Left lobe of liver (tissue), 2 donors: ENCODE measurements around the gene LIMCH1. TPM values are rescaled to one million over a fixed set of nuclear protein-coding genes. Genes with fewer than 3 reads are reported as not detected.
A peak's percentile ranks its signal among the peaks of the same experiment; 100 is the strongest.
"Not testable (repeated sequence)": the region's sequence is repeated elsewhere in the genome, so short reads cannot be mapped to it uniquely, and the experiment has no call there.

ENCODE experiments used
- ATAC-seq: fragments of 200-7000 bp; cut with Tn5 transposase; one replicate; pipeline ENCODE4 v1.9.1; 2020; ENCODE audit warnings: mild to moderate bottlenecking, moderate library complexity
- DNase-seq: peaks from one replicate; pipeline ENCODE4 v3.0.0-alpha.2; 2020; ENCODE audit warnings: low spot score
- total RNA-seq: library from RNA; stranded (reverse); gene quantifications from one replicate; pipeline ENCODE4 v1.2.1, GENCODE V29; 2021
- donor health status: DM: no; HTN: no; CAD: no; lungs with moderate emphysema.
- donor health status: DM: no; HTN: yes; CAD: no.

LIMCH1 gene
- total RNA-seq, result 9.8 TPM

GRCh38 chr4:41538017-41538733 lies at the start of gene LIMCH1:
Gene LIMCH1 (plus strand): TSS chr4:41538157. CDS start chr4:41605996, 67,839 bp downstream.
- ATAC-seq (peak; percentile 63), DNase-seq (no peak)

- not testable (repeated sequence) for DNase-seq, ATAC-seq
Measured at GRCh38 chr4:41491081-41491576, 46.8 kb upstream of the LIMCH1 start.

DNA sequence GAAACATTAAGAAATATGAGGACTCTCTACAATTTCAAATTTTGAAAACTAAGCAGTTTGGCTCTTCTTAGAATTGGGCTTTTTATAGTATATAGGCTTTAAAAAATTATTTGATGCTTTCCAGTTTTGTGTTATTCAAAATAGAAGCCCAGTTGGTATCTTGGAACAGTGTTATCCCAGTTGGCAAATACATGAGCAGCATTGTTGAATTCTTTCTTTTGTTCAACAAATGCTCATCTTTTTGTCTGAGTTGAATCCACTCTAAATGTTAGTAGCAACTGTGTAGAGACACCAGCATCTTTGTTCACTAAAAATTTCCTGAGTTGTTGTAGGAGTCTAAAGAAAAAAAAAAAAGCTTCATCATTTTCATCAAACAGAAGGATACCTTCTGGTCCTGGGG lies 41.0 kb upstream of the LIMCH1 start:
- DNase-seq (no peak), ATAC-seq (no peak)

DNA sequence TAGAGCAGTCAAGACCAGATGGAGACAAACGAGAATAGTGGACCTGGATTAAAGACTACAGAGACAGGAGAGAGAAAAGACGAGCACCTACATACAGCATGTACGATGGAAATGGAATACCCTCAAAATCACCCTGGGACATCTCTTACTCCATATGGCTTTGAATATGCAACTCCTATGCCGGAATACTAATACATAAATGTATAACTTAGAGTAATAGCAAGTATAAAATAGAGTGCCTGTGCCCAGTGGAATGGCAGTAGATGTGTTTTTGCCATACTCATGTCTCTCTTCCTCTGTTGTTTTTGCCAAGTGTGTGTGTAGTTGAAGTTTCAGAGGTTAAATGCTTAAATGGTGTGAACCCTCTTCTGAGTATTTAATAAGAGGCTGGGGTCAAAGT lies 39.8 kb upstream of the LIMCH1 start:
- no peak for ATAC-seq
- no peak for DNase-seq

GRCh38 chr4:41504167-41504818 lies 33.7 kb upstream of the LIMCH1 start:
- DNase-seq (no peak), ATAC-seq (no peak)

GRCh38 chr4:41505161-41505661 lies 32.7 kb upstream of the LIMCH1 start:
- ATAC-seq, result no peak
- no peak for DNase-seq

GRCh38 chr4:41506130-41506529 lies 31.8 kb upstream of the LIMCH1 start:
- DNase-seq, result no peak
- no peak for ATAC-seq

GRCh38 chr4:41507291-41507947 lies 30.5 kb upstream of the LIMCH1 start:
- DNase-seq, result no peak
- no peak for ATAC-seq

DNA sequence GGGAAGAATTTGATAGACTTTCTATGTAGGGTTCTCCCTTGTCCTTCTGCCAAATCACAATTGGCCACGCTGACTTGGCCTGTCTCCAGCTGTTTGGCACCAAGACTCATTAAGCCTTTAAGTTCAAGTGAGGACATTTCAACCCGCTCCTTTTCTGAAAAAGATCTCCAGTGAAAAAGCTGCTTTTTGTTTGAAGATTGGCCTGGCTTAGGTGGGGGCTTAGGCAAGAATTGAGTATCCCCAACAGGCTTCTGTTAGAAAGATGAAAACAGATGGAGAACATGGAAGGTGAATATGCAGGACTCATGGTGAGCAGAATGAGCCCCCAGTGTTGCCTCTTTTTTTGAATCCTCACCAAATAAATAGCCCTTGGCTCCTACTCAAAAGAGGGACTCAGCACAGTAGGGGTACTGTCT lies 28.5 kb upstream of the LIMCH1 start:
- no peak for ATAC-seq
- DNase-seq, result no peak

DNA sequence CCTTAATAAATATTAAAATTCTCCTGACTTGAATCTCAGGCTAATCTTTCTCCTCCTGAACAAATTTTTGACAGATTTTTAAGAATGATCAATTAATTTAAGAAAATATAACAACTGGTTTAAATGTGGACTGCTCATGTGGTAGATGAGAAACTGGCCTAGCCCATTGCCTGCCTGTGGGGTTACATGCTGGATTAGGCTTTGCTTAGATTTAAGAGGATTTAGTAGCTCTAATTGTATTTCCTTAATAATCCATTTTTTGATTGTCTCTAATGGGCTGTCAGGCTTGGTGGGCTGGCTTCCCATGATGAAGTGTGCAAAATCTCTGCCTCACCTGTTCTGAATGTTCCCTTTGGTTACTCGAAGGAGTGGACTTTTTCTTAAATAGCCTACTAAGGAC lies 27.8 kb upstream of the LIMCH1 start:
- ATAC-seq, result no peak

GRCh38 chr4:41512136-41512535 lies 25.8 kb upstream of the LIMCH1 start:
- peak; percentile 35 for ATAC-seq
- DNase-seq, result no peak

More for the DNA sequence above, 27.8 kb upstream of the LIMCH1 start:
- no peak for DNase-seq

GRCh38 chr4:41512596-41512995 lies 25.4 kb upstream of the LIMCH1 start:
- DNase-seq, result no peak
- no peak for ATAC-seq

DNA sequence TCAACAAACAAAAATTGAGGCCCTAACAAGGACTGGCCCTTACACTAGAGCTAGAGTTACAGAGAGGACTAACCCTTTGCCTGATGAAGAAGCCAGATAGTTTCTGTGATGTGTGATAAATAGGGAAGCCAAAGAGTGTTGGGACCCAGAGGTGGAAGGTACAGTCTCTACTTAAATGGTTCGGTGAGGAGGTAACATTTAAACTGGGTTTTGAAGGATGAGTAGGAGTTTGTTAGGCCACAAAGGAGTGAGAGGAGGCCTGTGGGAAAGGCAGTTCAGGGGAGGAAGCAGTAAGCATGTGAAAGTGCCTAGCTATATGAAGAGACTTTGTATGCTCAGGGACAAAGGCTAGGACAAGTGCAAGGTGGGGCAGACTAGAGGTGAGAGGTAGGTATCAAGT lies 23.8 kb upstream of the LIMCH1 start:
- no peak for DNase-seq
- no peak for ATAC-seq

GRCh38 chr4:41514766-41515481 lies 23.0 kb upstream of the LIMCH1 start:
- no peak for DNase-seq
- ATAC-seq, result no peak

GRCh38 chr4:41517121-41517520 lies 20.8 kb upstream of the LIMCH1 start:
- ATAC-seq (no peak), DNase-seq (no peak)

DNA sequence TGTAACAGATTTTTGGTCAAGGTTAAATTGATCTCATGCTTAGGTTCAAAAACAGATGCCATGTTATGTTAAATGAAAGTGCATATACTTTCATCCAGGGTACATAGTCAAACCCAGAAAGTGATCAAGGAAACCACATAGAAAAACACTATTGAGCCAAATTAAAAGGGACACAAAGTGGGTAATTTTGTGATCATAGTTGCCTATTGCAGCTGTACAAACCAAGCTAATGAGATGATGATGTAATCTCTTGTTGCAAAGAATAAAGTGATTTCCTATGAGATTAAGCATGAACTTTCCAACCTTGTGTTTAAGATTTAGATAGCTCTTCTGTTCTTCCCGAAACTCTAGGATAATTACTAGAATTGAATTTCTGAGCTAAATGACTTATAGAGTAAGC lies 20.2 kb upstream of the LIMCH1 start:
- no peak for ATAC-seq
- no peak for DNase-seq

- DNase-seq (no peak), ATAC-seq (no peak)
Measured at GRCh38 chr4:41524425-41524824, 13.5 kb upstream of the LIMCH1 start.

GRCh38 chr4:41525129-41525528 lies 12.8 kb upstream of the LIMCH1 start:
- DNase-seq (no peak), ATAC-seq (peak; percentile 23)

- no peak for DNase-seq
- ATAC-seq, result no peak
Measured at GRCh38 chr4:41526628-41527027, 11.3 kb upstream of the LIMCH1 start.

DNA sequence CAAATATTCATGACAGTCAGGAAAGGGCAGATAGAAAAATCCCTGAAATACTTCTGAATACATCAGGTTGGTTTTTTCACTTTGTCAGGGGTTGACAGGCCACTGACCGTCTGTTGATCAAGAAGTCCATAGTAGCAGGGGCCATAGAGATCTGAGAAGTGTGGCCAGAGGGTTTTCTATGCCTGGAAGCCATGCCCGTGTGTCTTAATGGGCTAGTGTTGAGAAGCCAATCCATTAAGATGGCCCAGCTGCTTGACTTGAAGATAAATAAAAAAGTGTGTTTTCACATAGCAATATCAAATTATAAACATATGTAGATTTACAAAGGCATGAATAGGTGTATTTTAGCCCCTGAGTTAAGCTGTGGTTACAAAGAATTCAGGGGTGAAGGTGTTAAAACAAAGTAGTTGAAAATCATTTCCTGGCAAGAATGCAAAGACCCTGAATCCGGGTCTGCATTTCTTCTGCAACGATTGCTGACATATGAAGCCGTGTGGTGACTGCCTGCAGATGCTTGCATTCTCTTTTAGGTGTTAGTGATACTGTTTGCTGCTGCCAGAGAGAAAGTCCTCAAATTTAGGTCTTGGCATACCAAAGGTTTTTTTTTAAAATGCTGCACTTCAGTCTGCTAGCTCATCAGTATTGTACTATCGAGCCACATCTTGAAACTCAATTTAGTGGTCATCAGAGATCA lies 9.3 kb upstream of the LIMCH1 start:
- no peak for ATAC-seq

More for the DNA sequence above, 9.3 kb upstream of the LIMCH1 start:
- DNase-seq, result no peak
